Right renal pelvis (tissue), 4 donors: ENCODE data around the gene CNNM3. TPM values are rescaled to one million over a fixed set of nuclear protein-coding genes. Genes with fewer than 3 reads are reported as not detected.

Source experiments
- DNase-seq, 4 donors: peaks; one replicate each; pipeline ENCODE4 v3.0.0-alpha.2; 2013; ENCODE audit warnings: low read depth in 4 of 4, low spot score in 3 of 4, missing footprints in 1 of 4
- polyA plus RNA-seq, 4 donors: library from polyadenylated mRNA; unstranded; fragments of 120-200 nt; gene quantifications; one replicate each; pipeline ENCODE4 v1.2.1, GENCODE V29; 2013; ENCODE audit not compliant: insufficient read length in 4 of 4

Gene CNNM3
- polyA plus RNA-seq, 4 donors, result 29.5 to 40.1 (median 32.7) TPM

- no peak for DNase-seq
Observed at GRCh38 chr2:96838345-96839292, 22.6 kb downstream of the CNNM3 start.

GRCh38 chr2:96839293-96839874 is 23.3 kb downstream of the CNNM3 start:
- no peak for DNase-seq

GRCh38 chr2:96839875-96840850 is 24.1 kb downstream of the CNNM3 start:
- no peak for DNase-seq

- DNase-seq, result no peak
Observed at GRCh38 chr2:96841701-96842495, 25.8 kb downstream of the CNNM3 start.

GRCh38 chr2:96842600-96842999 is 26.5 kb downstream of the CNNM3 start:
- no peak for DNase-seq

- DNase-seq, result no peak
Observed at GRCh38 chr2:96843538-96844268, 27.6 kb downstream of the CNNM3 start, which contains the start of gene ANKRD23. ANKRD23 (minus strand) TSS chr2:96844021; CDS start chr2:96843992, 29 bp downstream.

GRCh38 chr2:96844405-96844808 is 28.3 kb downstream of the CNNM3 start:
- DNase-seq, result no peak

GRCh38 chr2:96846825-96847224 is 30.8 kb downstream of the CNNM3 start:
- DNase-seq, result no peak

GRCh38 chr2:96847586-96847985 is 31.5 kb downstream of the CNNM3 start:
- DNase-seq, result no peak

GRCh38 chr2:96848264-96848663 is 32.2 kb downstream of the CNNM3 start:
- DNase-seq, result no peak

GRCh38 chr2:96852667-96853066 is 36.6 kb downstream of the CNNM3 start:
- DNase-seq, result no peak

- no peak for DNase-seq
Observed at GRCh38 chr2:96853321-96853720, 37.3 kb downstream of the CNNM3 start.

GRCh38 chr2:96856776-96857666 is 41.0 kb downstream of the CNNM3 start:
- DNase-seq, result no peak

- peak; percentile 97 to 99 (median 99) for DNase-seq
Observed at GRCh38 chr2:96857667-96858372, 41.8 kb downstream of the CNNM3 start, which contains the start of gene ANKRD39. ANKRD39 (minus strand) TSS chr2:96858016; CDS start chr2:96857987, 29 bp downstream.

- DNase-seq, result no peak
Observed at GRCh38 chr2:96859099-96859649, 43.1 kb downstream of the CNNM3 start.

- no peak for DNase-seq
Observed at GRCh38 chr2:96859681-96860064, 43.6 kb downstream of the CNNM3 start.
